B cell (primary cell): ENCODE measurements around the gene MARF1.

ENCODE experiments used
- CTCF ChIP-seq: fragments of 200-600 bp; IDR thresholded peaks from one replicate; pipeline ENCODE4 v1.8.0; 2022; ENCODE audit warnings: antibody characterized with exemption, mild to moderate bottlenecking
- EZH2 ChIP-seq: IDR thresholded peaks from 2 replicates; pipeline ENCODE4 v1.6.1; 2012; ENCODE audit warnings: borderline replicate concordance, low read depth, mild to moderate bottlenecking, moderate library complexity, low read length; ENCODE audit not compliant: insufficient read depth, poor library complexity, severe bottlenecking

GRCh38 chr16:15566095-15566494 lies 76.9 kb downstream of the MARF1 start:
- TF ChIP-seq CTCF (no peak), EZH2 (no peak)
